Putamen (tissue), 1 donor: ENCODE measurements around the gene KSR2.

ENCODE experiments used
- DNase-seq: peaks from one replicate; pipeline ENCODE4 v3.0.0-alpha.2; 2016; ENCODE audit warnings: low spot score

KSR2 gene

GRCh38 chr12:117403586-117404139 lies 565.1 kb downstream of the KSR2 start:
- DNase-seq, result no peak
